Measurements from ENCODE around the gene RECQL5.

Gene RECQL5

GRCh38 chr17:75685499-75685898 is 18.5 kb upstream of the RECQL5 start:
- no peak for DNase-seq

GRCh38 chr17:75684924-75685323 is 18.0 kb upstream of the RECQL5 start:
- no peak for DNase-seq

GRCh38 chr17:75684249-75684648 is 17.3 kb upstream of the RECQL5 start:
- DNase-seq = no peak

DNA sequence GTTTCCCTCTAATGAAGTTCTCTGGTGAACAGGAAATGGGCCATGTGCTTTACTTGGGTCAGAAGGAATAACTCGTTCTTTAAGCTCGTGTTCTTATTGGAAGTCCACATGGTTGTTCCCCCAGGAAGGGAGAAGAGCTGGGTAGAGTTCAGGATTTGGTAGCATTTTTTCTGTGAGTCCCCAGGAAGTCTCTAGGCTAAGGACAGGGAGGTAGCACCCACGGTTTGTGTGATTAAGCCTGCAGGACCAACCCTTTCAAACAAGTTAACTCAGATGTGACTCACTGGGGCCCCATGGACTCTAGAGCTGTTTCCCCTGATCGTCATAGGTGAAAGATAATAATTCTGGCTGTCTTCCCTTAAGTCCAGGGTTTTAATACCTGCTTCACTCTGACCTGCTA is 16.6 kb upstream of the RECQL5 start:
- DNase-seq = no peak

GRCh38 chr17:75681289-75681688 is 14.3 kb upstream of the RECQL5 start:
- no peak for DNase-seq

- DNase-seq = no peak
Measured at GRCh38 chr17:75680431-75680830, 13.5 kb upstream of the RECQL5 start.

GRCh38 chr17:75679706-75680211 is 12.8 kb upstream of the RECQL5 start:
- DNase-seq = no peak

DNA sequence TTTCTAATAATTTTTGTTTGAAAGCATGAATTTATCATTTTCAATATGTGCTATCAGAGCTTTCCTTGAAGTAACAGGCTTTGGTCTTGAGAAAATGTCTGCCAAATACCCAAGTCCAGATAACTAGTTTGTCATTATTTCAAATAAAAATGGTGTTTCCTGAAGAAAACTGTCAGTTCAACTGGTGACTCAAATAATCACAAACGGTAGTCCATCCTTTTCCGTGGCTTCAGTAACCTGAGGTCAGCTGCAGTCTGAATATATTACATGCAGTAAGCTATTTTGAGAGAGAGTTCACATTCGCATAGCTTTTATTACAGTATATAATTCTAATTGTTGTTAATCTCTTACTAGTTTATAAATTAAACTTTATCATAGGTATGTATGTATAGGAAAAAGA is 9.5 kb upstream of the RECQL5 start:
- DNase-seq = no peak

GRCh38 chr17:75673487-75673886 is 6.5 kb upstream of the RECQL5 start:
- DNase-seq = no peak

DNA sequence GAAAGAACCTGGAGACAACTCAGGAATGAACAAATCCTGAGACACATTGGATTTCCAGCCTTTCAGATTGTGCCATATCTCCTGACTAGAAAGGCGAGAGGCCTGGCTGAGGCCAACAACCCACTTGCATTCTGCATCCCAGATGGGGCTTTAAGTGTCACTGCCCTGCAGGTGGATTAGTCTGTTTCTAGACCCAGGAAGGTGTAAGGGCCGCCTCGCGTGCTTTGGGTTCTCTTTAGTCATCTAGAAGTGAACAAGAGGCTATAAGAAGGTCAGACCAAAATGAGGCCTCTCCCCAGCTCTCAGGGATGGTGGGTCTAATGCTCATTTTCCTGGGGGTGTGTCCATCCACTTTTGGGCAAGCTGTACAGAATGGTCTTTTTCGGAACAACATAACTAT is 5.1 kb upstream of the RECQL5 start:
- no peak for DNase-seq

DNA sequence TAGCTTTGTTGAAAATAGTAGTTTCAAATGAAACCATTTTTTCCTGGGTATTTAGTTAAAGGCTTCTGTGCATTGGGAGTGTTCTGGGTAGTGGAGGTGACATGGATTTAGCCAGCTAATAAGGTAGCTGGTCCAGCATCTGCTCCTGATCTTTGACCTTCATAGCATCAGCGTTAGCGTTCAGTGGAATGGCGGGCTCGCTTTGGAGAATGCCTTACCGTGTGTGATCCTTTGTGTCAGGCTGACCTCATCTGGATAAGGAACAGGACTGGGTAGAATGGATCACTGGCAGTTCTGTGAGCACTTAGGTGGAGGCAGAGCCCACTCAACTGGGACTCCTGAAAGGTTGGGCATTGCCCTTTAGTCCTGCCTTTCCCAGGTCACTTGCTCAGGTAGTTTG is 3.9 kb upstream of the RECQL5 start:
- no peak for DNase-seq

- DNase-seq = no peak
Measured at GRCh38 chr17:75668489-75668888, 1.5 kb upstream of the RECQL5 start.

DNA sequence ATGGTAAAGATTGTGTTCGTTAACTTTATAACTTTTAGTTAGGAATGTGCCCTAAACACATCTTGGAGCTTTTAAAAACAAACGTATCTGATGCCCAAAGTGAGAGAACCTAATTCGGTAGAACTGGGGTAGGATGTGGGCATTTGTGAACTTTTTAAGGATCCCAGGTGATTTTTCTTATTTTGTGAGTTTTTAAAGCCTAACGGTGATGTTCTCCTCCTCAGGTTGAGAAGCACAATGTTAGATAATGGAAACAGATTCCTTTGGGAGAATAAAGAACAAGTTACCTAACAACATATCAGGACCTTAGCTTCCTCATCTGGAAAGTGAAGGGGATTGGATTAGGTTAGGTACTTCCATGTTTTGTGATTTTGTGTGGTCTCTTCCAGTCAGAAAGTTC is 871 bp upstream of the RECQL5 start:
- DNase-seq = no peak

DNA sequence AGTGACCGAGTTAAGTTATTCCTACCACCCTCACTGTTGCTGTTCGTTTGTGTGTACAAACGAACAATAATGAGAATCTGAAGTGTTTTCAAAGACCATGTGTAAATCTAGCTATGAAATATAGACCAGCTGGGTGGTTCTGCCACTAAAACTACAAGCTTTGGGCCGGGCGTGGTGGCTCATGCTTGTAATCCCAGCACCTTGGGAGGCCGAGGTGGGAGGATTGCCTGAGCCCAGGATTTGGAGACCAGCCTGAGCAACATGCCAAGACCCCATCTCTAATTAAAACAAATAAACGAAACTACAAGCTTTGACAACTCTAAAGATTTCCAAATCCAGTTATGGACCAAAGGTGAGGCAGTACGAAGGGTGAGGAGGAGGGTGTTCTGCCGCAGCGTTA is 973 bp downstream of the RECQL5 start:
- no peak for DNase-seq

- DNase-seq = no peak
Measured at GRCh38 chr17:75664099-75664549, 2.8 kb downstream of the RECQL5 start.

DNA sequence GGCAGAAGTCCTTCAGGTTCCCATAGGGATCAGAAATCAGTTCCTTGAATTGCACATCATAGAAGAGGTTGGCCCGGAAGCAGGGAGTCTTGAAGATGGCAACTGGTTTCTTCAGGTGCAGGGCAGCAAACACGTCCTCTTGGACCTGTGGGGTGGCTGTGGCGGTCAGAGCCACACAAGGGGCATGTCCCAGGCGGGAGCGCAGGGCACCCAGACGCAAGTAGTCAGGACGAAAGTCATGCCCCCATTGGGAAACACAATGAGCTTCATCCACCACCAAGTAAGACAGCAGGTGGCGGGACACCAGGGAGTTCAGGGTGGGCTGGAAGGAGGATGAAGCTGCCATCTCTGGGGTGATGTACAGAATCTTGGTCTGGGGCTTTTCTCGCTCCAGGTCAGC is 4.4 kb downstream of the RECQL5 start:
- no peak for DNase-seq

- DNase-seq = no peak
Measured at GRCh38 chr17:75661531-75661930, 5.4 kb downstream of the RECQL5 start.

DNA sequence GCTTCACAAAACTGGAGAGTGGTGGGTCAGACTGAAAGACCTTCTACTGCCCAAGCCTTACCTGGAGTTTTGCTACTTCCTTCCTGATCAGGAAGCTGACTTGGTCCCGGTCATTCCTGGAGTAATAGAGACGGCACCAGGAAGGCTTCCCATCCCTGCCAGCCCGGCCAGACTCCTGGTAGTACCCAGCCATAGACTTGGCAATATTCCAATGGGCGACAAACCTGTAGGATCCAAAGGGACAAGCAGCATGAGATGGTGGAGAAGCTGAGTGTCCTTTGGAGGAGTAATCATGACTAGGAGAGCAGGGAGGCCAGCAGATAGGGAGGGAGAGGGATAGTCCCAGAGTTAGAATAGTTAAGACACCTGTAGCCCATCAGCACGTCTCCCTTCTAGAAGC is 8.7 kb downstream of the RECQL5 start:
- DNase-seq = no peak

GRCh38 chr17:75654176-75654575 is 12.8 kb downstream of the RECQL5 start:
- no peak for DNase-seq

DNA sequence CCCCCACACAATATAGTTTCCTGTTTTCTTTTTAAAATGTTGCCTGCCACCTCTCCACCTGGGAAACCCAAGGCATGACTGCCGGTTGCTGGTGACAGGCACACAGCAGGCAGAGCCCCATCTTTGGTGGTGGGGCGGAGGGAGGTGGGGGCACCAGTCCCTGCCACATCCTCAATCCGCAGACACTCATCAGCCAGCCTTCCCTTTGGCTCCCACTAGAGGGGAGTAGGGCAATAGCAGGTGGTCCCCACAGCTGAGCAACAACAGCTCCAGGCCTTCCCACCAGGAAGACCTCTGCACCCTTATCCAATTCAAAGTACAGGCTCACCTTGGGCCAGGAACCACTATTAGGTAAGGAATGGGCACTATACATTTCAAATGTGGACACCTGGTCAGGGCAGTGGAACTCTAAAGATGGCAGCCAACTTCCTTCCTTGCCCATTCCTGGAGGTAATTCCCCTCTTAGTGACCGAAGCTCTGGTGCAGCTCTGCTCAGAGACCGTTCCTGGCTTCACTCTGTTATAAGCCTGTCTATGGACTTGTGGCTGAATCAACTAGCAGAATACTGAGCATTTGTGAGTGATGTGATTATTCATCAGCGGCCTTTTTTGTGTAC is 13.9 kb downstream of the RECQL5 start:
- DNase-seq = peak; percentile 19

DNA sequence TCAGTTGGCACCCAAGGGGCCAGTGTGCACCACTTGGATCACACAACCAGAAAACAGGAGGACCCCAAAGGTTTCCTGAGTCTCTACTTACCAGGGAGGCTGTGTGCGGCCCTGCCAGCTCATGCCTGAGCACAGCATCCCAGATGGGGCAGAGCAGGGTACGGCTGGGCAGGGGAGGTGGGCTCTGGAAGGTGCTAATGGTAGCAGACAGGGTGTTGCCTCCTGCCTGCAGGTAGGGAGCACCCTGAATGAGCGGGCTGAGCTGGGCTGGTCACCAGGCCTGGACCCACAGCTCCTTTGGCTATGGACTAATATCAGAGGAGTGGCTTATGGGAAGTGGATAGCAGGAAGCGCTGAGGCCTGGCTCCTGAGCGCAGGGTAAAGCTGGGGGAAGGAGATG is 14.6 kb downstream of the RECQL5 start:
- no peak for DNase-seq

DNA sequence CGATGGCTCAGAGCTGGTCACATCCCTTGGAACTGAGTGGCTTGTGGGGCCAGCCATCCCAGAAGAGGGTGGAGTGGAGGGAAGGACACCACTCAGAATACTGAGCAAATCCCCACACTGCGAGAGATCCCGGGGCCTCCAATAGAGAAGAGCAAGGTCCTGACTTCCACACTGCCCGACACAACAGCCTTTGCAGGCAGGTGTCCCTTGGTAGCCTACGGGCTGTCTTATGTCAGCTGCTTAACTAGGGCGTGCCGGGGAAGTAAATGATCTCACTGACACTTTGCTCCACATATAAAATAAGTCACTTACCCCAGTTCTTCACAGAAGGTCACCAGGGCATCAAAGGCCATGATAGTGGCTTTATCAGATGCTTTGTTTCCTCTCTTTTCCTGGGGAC is 16.1 kb downstream of the RECQL5 start:
- no peak for DNase-seq

DNA sequence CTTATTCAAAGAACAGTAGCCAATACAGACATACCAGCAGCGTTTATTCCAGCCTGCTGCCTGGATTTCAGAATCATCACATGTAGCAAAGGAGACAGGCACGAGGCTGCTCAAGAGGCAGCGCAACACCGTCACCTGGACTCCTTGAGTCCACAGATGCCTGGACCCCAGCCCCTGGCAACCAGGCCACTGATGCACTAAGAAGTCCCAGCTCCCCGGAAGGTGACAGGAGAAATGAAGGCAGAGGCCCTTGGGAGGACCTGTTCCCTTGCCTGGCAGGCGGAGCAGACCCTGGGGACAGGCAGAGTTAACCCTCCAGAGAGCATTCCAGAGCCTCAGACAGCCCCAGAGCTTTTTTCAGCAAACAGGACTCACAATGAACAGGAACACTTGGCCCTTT is 17.3 kb downstream of the RECQL5 start:
- no peak for DNase-seq

GRCh38 chr17:75647921-75648320 is 19.0 kb downstream of the RECQL5 start:
- DNase-seq = no peak

DNA sequence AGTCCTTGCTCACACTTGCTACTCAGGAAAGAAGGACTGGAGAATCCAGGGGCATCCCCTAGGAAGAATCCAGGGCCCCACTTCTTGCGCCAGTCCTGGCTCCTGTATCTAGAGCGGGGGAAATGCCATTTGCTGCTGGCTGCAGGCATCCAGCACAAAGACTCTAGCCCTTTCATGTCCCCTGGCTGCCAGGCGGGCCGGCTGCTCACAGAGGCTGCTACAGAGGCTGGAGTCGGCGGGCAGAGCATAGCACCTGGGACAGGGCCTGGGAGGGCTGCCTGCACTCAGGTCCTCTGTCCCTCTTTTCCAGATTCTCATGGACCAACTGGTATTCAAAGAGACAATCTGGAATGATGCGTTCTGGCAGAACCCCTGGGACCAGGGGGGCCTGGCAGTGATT is 19.9 kb downstream of the RECQL5 start:
- DNase-seq = no peak

GRCh38 chr17:75646638-75646992 is 20.3 kb downstream of the RECQL5 start:
- DNase-seq = no peak
